SU-DHL-6 (cell line): ENCODE measurements around the gene HIPK2.

Source experiments
- EZH2phosphoT487 ChIP-seq: fragments of 200-600 bp; sonication (generic), shearing (Covaris generic); conservative IDR thresholded peaks from 2 replicates; pipeline ENCODE4 v1.6.1; 2018; ENCODE audit warnings: mild to moderate bottlenecking, antibody characterized with exemption, low read length, moderate library complexity, mixed read lengths
- TF ChIP-seq, protein P1 (sequence below): fragments of 200-600 bp; sonication (generic); IDR thresholded peaks from one replicate; pipeline ENCODE4 v1.5.1; 2017; ENCODE audit warnings: antibody characterized with exemption, mild to moderate bottlenecking, low read length, moderate library complexity; ENCODE audit not compliant: insufficient read depth, poor library complexity, severe bottlenecking

DNA sequence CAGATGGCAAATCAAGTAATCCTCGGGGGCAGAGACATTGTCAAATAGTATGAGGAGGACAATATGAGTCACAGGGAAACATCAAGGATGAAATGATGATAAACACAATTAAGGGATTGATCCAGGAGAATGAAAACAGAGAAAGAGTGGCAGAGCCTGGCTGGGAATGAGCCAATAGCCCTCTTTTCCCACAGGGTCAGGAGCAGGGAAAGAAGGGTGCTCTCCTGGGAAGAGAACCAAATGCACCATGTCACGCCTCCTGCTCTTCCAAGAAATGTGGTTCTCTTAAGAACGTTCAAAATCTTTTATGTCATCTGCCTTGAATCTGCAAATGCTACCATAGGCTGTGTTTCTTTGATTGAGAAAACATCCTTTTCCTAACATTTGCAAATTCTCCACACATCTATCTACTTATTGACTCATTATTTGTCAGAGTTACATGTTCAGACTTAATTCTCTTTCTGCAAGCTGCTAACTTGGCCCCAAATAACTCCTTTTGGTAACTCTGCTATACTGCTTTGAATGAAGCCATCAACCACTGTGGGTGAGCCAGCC, 50.6 kb downstream of the HIPK2 start:
- TF ChIP-seq, protein P1, sequence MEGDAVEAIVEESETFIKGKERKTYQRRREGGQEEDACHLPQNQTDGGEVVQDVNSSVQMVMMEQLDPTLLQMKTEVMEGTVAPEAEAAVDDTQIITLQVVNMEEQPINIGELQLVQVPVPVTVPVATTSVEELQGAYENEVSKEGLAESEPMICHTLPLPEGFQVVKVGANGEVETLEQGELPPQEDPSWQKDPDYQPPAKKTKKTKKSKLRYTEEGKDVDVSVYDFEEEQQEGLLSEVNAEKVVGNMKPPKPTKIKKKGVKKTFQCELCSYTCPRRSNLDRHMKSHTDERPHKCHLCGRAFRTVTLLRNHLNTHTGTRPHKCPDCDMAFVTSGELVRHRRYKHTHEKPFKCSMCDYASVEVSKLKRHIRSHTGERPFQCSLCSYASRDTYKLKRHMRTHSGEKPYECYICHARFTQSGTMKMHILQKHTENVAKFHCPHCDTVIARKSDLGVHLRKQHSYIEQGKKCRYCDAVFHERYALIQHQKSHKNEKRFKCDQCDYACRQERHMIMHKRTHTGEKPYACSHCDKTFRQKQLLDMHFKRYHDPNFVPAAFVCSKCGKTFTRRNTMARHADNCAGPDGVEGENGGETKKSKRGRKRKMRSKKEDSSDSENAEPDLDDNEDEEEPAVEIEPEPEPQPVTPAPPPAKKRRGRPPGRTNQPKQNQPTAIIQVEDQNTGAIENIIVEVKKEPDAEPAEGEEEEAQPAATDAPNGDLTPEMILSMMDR, result no peak
- no peak for TF ChIP-seq EZH2phosphoT487
